ENCODE results near the gene MAPKBP1.
"Not testable (repeated sequence)": the region's sequence is repeated elsewhere in the genome, so short reads cannot be mapped to it uniquely, and the experiment has no call there.

Gene MAPKBP1, protein sequence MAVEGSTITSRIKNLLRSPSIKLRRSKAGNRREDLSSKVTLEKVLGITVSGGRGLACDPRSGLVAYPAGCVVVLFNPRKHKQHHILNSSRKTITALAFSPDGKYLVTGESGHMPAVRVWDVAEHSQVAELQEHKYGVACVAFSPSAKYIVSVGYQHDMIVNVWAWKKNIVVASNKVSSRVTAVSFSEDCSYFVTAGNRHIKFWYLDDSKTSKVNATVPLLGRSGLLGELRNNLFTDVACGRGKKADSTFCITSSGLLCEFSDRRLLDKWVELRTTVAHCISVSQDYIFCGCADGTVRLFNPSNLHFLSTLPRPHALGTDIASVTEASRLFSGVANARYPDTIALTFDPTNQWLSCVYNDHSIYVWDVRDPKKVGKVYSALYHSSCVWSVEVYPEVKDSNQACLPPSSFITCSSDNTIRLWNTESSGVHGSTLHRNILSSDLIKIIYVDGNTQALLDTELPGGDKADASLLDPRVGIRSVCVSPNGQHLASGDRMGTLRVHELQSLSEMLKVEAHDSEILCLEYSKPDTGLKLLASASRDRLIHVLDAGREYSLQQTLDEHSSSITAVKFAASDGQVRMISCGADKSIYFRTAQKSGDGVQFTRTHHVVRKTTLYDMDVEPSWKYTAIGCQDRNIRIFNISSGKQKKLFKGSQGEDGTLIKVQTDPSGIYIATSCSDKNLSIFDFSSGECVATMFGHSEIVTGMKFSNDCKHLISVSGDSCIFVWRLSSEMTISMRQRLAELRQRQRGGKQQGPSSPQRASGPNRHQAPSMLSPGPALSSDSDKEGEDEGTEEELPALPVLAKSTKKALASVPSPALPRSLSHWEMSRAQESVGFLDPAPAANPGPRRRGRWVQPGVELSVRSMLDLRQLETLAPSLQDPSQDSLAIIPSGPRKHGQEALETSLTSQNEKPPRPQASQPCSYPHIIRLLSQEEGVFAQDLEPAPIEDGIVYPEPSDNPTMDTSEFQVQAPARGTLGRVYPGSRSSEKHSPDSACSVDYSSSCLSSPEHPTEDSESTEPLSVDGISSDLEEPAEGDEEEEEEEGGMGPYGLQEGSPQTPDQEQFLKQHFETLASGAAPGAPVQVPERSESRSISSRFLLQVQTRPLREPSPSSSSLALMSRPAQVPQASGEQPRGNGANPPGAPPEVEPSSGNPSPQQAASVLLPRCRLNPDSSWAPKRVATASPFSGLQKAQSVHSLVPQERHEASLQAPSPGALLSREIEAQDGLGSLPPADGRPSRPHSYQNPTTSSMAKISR (N-terminal part only)

DNA sequence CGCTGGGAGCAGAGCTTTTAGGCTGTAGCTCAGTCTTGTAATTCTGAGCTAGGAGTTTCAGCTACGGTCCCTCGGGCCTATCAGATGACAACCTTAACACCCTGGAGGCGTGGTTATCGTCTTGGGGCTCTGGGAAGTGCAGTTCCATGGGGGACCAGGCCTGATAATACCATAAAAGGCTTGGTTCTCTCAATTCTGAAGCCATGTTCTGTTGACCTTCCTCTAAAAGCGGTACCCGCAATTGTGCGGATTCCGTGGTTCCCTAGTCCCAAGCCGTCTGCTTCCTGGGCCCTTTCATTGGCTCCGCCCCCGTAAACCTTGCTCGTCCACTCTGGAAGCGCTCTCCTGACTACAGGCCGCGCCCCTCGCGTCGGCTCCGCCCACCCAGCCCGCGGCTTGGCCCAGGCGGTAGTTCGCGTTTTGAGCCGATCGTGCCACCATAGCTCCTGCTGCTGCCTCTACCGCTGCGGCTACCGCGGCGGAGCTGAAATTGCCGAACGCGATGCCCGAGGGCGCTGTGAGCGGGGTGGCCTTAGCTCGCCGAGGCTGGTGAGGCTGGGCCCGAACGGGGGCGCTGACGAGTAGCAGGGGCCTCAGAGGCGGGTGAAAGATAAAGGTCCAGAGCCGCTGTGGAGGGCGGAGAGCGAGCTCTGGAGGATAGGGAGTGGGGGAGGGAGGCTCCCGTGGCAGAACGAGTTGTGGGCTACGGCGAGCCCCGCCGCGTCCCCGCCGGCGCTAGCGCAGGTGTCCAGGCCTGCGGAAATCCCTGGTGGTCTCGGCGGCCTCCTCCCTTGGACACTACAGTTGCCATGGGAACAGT, at the start of gene MAPKBP1:
TSS of gene MAPKBP1 (plus strand) at position 423 of the 820 bp plus-strand sequence. CDS start 792 bp downstream, outside the sequence.
- Histone ChIP-seq H3K9ac (ENCODE audit: low read length) (peak within 1 kb of the TSS; percentile 66), H3K4me3 (ENCODE audit: low read length) (peak within 1 kb of the TSS; percentile 76), H3K36me3 (ENCODE audit: control insufficient read depth, low read depth, low read length) (no peaks in the 10 kb centered on the region), H3K9me3 (ENCODE audit: control insufficient read depth, low read depth, low read length) (no peaks in the 10 kb centered on the region), H3K4me1 (ENCODE audit: control insufficient read depth, low read depth, low read length) (peaks cover 28% of the 10 kb centered on the region), H3K27me3 (ENCODE audit: control insufficient read depth, insufficient read depth, low read length) (no peaks in the 10 kb centered on the region), H3K27ac (ENCODE audit: low read length) (peak within 1 kb of the TSS; percentile 7)

DNA sequence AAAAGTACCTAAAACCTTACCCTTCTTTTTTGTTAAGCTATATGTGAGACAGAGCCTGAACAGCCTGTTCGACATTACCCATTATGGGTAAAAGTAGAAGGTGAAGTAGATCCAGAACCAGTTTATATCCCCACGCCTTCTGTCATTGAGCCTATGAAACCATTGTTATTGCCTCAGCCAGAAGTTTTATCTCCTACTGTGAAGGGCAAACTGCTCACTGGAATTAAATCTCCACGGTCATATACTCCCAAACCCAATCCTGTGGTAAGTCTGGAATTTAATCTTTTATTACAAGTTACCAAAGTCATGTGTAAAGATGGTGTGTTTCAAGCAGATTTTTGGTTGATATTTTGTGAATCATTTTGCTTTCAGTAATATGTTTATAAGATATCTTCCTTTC, 47.1 kb upstream of the MAPKBP1 start:
- Histone ChIP-seq H3K27ac (ENCODE audit: low read length) (no peak overlapping the region), H3K27me3 (ENCODE audit: control insufficient read depth, insufficient read depth, low read length) (no peaks in the 10 kb centered on the region), H3K4me1 (ENCODE audit: control insufficient read depth, low read depth, low read length) (no peaks in the 10 kb centered on the region), H3K4me3 (ENCODE audit: low read length) (no peak overlapping the region), H3K9me3 (ENCODE audit: control insufficient read depth, low read depth, low read length) (no peaks in the 10 kb centered on the region), H3K9ac (ENCODE audit: low read length) (no peak overlapping the region), H3K36me3 (ENCODE audit: control insufficient read depth, low read depth, low read length) (peaks cover 12% of the 10 kb centered on the region)

DNA sequence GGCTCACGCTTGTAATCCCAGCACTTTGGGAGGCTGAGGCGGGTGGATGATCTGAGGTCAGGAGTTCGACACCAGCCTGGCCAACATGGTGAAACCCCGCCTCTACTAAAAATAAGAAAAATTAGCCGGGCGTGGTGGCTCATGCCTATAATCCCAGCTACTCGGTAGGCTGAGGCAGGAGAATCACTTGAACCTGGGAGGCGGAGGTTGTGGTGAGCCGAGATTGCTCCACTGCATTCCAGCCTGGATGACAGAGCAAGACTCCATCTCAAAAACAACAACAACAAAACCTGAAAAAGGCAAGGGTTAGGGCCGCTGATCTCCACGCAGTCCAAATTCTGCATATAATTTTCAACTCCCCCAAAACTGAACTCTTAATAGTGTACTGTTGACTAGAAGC, 46.2 kb upstream of the MAPKBP1 start:
- not testable (repeated sequence) for H3K4me3 ChIP-seq (ENCODE audit: low read length); H3K9ac ChIP-seq (ENCODE audit: low read length); H3K27ac ChIP-seq (ENCODE audit: low read length); H3K4me1 ChIP-seq (ENCODE audit: control insufficient read depth, low read depth, low read length); H3K9me3 ChIP-seq (ENCODE audit: control insufficient read depth, low read depth, low read length); H3K27me3 ChIP-seq (ENCODE audit: control insufficient read depth, insufficient read depth, low read length)
- peaks cover 16% of the 10 kb centered on the region for H3K36me3 ChIP-seq (ENCODE audit: control insufficient read depth, low read depth, low read length)

DNA sequence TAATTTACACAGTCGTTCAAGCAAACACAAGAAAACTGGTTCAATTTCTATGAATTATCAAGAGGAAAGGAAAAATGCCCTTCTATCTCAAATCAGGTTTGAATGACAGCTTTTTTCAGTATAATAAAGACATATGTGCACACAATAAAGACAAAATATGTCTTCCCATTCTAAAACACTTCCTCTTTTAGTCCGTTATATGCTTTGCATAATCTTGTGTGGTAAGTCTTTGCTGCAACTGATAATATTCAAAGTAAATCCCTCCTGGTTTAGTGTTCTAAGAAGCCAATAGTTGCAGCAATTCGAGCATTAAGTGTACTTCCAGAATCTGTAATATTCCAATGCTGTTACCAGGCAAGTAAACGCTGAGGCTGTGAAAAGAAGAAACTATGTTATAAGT, 43.7 kb upstream of the MAPKBP1 start:
- Histone ChIP-seq H3K4me3 (ENCODE audit: low read length) (no peak overlapping the region), H3K9ac (ENCODE audit: low read length) (no peak overlapping the region), H3K4me1 (ENCODE audit: control insufficient read depth, low read depth, low read length) (no peaks in the 10 kb centered on the region), H3K9me3 (ENCODE audit: control insufficient read depth, low read depth, low read length) (no peaks in the 10 kb centered on the region), H3K27me3 (ENCODE audit: control insufficient read depth, insufficient read depth, low read length) (no peaks in the 10 kb centered on the region), H3K27ac (ENCODE audit: low read length) (no peak overlapping the region), H3K36me3 (ENCODE audit: control insufficient read depth, low read depth, low read length) (peaks cover 21% of the 10 kb centered on the region)

DNA sequence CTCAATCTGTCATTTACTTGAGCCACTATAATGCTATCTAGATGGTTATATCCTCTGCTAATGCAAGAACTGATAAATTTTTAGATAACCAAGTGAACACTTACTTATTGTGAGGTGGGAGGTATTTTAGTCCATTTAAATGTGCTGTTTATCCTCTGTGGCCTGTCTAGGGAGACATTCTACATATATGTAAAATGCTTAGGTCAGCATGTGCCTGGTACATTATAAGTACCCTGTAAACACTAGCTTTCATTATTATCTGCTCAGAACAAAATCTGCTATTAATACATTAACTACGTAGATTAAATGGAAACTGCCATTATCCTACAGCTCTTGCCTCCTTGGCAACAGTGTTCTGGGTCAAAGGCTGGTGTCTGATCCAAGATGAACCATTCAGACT, 41.8 kb upstream of the MAPKBP1 start:
- Histone ChIP-seq H3K4me1 (ENCODE audit: control insufficient read depth, low read depth, low read length) (no peaks in the 10 kb centered on the region), H3K9ac (ENCODE audit: low read length) (no peak overlapping the region), H3K27ac (ENCODE audit: low read length) (no peak overlapping the region), H3K36me3 (ENCODE audit: control insufficient read depth, low read depth, low read length) (peaks cover 30% of the 10 kb centered on the region), H3K4me3 (ENCODE audit: low read length) (no peak overlapping the region), H3K27me3 (ENCODE audit: control insufficient read depth, insufficient read depth, low read length) (no peaks in the 10 kb centered on the region), H3K9me3 (ENCODE audit: control insufficient read depth, low read depth, low read length) (no peaks in the 10 kb centered on the region)

DNA sequence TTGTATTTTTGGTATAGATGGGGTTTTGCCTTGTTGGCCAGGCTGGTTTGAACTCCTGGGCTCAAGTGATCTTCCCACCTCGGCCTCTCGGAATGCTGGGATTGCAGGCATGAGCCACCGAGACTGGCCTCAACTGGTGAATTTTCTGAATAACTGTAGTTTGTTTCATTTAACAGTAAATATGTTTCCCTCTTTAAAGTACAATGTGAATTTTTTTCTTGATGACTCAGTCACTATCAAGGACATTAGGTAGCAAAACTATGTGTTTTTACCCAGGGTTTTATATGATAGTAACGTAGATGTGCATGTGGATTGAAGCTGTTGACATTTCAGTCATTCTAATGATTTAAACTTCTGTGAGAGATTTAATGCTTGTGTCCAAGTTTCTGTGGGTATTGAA, 40.2 kb upstream of the MAPKBP1 start:
- no peak overlapping the region for H3K27ac ChIP-seq (ENCODE audit: low read length)
- H3K27me3 ChIP-seq (ENCODE audit: control insufficient read depth, insufficient read depth, low read length) = no peaks in the 10 kb centered on the region
- H3K4me3 ChIP-seq (ENCODE audit: low read length) = no peak overlapping the region
- no peaks in the 10 kb centered on the region for H3K4me1 ChIP-seq (ENCODE audit: control insufficient read depth, low read depth, low read length)
- peaks cover 30% of the 10 kb centered on the region for H3K36me3 ChIP-seq (ENCODE audit: control insufficient read depth, low read depth, low read length)
- no peak overlapping the region for H3K9ac ChIP-seq (ENCODE audit: low read length)
- H3K9me3 ChIP-seq (ENCODE audit: control insufficient read depth, low read depth, low read length) = no peaks in the 10 kb centered on the region

DNA sequence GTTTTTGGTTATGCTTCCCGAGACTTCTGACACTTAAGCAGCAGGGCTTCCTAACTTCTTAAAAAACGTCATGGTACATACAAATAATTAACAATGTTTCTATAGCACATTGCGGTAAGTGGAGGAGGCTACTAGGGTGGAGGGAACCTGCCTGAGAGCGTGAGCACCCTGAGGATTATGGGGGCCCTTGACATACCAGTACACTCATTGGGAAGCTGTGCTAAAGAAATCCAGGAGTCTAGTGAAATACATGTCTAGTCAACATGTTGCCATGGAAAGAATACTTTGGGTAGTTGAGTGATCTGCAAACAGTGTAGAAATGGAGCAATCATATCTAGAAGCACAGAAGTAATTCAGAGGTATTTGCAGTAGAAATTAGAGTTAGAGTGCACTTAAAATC, 39.2 kb upstream of the MAPKBP1 start:
- Histone ChIP-seq H3K9me3 (ENCODE audit: control insufficient read depth, low read depth, low read length) (no peaks in the 10 kb centered on the region), H3K27me3 (ENCODE audit: control insufficient read depth, insufficient read depth, low read length) (no peaks in the 10 kb centered on the region), H3K9ac (ENCODE audit: low read length) (no peak overlapping the region), H3K4me1 (ENCODE audit: control insufficient read depth, low read depth, low read length) (no peaks in the 10 kb centered on the region), H3K27ac (ENCODE audit: low read length) (no peak overlapping the region), H3K36me3 (ENCODE audit: control insufficient read depth, low read depth, low read length) (peaks cover 31% of the 10 kb centered on the region), H3K4me3 (ENCODE audit: low read length) (no peak overlapping the region)

DNA sequence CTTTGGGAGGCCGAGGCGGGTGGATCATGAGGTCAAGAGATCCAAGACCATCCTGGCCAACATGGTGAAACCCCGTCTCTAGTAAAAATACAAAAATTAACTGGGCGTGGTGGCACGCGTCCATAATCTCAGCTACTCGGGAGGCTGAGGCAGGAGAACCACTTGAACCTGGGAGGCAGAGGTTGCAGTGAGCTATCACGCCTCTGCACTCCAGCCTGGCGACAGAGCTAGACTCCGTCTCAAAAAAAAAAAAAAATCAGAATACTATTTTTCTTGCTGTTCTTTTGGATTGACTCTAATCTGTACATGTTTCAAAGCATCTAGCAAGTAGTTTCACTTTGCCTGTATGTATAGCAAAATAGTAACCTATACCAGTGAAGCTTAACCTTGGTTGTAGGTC, 38.8 kb upstream of the MAPKBP1 start:
- H3K9ac ChIP-seq (ENCODE audit: low read length); H3K4me1 ChIP-seq (ENCODE audit: control insufficient read depth, low read depth, low read length); H3K4me3 ChIP-seq (ENCODE audit: low read length); H3K9me3 ChIP-seq (ENCODE audit: control insufficient read depth, low read depth, low read length); H3K27me3 ChIP-seq (ENCODE audit: control insufficient read depth, insufficient read depth, low read length); H3K27ac ChIP-seq (ENCODE audit: low read length): not testable (repeated sequence)
- H3K36me3 ChIP-seq (ENCODE audit: control insufficient read depth, low read depth, low read length) = peaks cover 29% of the 10 kb centered on the region

DNA sequence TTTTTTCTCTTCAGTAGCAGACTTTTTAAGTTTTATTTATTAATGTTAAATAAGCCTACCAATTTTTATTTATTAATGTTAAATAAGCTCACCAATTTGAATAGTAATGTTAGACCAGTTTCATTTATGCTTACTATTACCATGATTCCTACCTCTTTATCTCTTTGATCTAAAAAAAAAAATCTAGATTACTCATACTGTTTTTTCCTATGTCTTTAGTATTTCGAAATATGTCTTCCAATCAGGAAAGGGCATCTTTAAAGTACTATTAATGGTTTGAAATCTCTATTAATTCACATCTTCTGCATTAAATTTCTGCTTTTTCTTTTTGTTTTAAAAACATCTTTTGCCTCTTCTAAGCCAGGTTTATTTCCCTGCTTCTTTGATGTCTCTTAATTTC, 27.5 kb upstream of the MAPKBP1 start:
- no peaks in the 10 kb centered on the region for H3K27me3 ChIP-seq (ENCODE audit: control insufficient read depth, insufficient read depth, low read length)
- no peaks in the 10 kb centered on the region for H3K9me3 ChIP-seq (ENCODE audit: control insufficient read depth, low read depth, low read length)
- no peak overlapping the region for H3K4me3 ChIP-seq (ENCODE audit: low read length)
- no peak overlapping the region for H3K27ac ChIP-seq (ENCODE audit: low read length)
- peaks cover 35% of the 10 kb centered on the region for H3K36me3 ChIP-seq (ENCODE audit: control insufficient read depth, low read depth, low read length)
- no peaks in the 10 kb centered on the region for H3K4me1 ChIP-seq (ENCODE audit: control insufficient read depth, low read depth, low read length)
- no peak overlapping the region for H3K9ac ChIP-seq (ENCODE audit: low read length)

DNA sequence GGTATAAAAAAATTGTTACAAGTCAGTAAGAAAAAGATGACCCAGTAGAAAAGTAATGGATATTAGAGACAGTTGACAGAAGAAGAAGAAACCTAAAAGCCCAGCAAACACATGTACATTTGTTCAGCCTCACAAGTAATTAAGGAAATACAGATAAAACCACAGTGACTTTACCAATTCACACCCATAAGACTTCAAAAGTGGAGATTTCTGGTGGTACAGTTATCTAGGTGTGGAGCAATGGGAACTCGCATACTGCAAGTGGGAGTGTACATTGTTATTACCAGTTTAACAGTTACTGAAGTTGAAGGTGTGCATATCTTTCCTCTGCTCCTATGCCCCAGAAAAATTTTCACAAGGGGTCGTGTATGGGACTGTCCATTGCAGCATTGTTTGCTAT, 18.1 kb upstream of the MAPKBP1 start:
- Histone ChIP-seq H3K4me1 (ENCODE audit: control insufficient read depth, low read depth, low read length) (no peaks in the 10 kb centered on the region), H3K9me3 (ENCODE audit: control insufficient read depth, low read depth, low read length) (no peaks in the 10 kb centered on the region), H3K36me3 (ENCODE audit: control insufficient read depth, low read depth, low read length) (peaks cover 21% of the 10 kb centered on the region), H3K4me3 (ENCODE audit: low read length) (no peak overlapping the region), H3K9ac (ENCODE audit: low read length) (no peak overlapping the region), H3K27me3 (ENCODE audit: control insufficient read depth, insufficient read depth, low read length) (no peaks in the 10 kb centered on the region), H3K27ac (ENCODE audit: low read length) (no peak overlapping the region)
